ENCODE results near the gene SRP68. TPM values are rescaled to one million over a fixed set of nuclear protein-coding genes. Genes with fewer than 3 reads are reported as not detected.
A peak's percentile ranks its signal among the peaks of the same experiment; 100 is the strongest.

Gene SRP68
- total and polyA plus RNA-seq, 2 of the 8 experiments (the other 6 are each of a cell fraction or from before 2014, with no cell fraction given) = 57.7 to 83.5 TPM

DNA sequence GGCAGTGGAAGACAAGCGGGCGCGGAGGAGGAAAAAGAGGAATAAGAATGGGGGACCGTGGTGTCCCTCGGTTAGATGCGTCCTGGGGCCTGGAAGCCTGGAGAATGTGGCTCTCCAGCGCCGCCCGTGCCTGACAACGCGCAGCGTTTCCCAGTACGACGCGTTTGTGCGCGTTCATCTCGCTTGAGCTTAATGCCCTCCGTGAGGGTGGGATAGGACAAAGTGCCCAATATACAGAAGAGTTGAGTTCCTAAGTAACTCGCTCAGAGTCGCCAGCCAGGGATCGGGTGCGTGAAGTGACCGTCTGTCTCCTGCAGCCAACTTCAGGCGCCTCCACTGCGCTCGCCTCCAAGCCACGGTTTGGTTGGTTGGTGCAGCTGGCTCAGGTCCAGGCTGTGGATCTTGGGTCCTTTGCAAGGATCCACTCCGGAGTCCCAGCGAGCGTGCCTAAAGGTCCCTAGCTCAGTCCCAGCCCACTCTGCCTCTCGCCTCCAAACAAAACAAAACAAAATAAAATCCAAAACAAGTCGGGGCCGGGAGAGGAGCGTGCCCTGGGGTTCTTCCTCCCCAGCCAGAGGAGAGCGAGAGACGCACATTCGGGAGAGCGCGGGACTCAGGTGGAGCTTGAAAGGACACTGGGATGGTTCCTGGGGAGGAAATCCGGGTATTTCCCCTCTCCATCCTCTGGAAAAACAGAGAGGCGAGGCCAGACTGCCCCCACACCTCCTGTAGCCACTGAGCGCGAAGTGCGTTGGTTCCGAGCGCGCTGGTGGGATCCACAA lies 3.2 kb upstream of the SRP68 start:
- WGBS, 2 experiments (ENCODE audit: extremely low coverage in 1 of 2, insufficient coverage in 1 of 2, insufficient read length in 1 of 2, insufficient replicate concordance in 2 of 2, low coverage in 1 of 2, low lambda C conversion rate in 2 of 2, missing lambda C conversion rate in 1 of 2) = 10% methylated on average over 48 of the region's 48 CpGs; no CpG with 5 or more reads in 1 of the 2 experiments
- Histone ChIP-seq H4K91ac (replicated peaks; ENCODE audit: insufficient read length, low read length) (no peak overlapping the region), H2BK120ac (replicated peaks; ENCODE audit: low read depth, low read length) (no peak overlapping the region), H3K56ac (replicated peaks; ENCODE audit: insufficient read length, low read depth, low read length) (no peak overlapping the region), H3K79me2 (ENCODE audit: control insufficient read depth in 1 of 2, insufficient read depth in 2 of 2, low read length in 2 of 2) (peaks cover 3 to 16% of the 10 kb centered on the region in 2 experiments), H3K27me3 (replicated peaks in 1 of 4; ENCODE audit: control insufficient read depth in 3 of 4, extremely low read depth in 1 of 4, insufficient read depth in 3 of 4, low read length in 3 of 4) (peaks cover 54 to 72% (median 68%) of the 10 kb centered on the region in 4 experiments), H3K9ac (replicated peaks in 1 of 4; ENCODE audit: extremely low read depth in 1 of 4, low read depth in 3 of 4, low read length in 3 of 4) (no peak overlapping the region; a peak in 1 of 7 replicates), H2BK5ac (ENCODE audit: low read depth, low read length) (no peak overlapping the region), H2BK12ac (ENCODE audit: low read depth, low read length) (peak overlapping the region; percentile 29; the same call in 1 of the 2 replicates), H3K23ac (ENCODE audit: insufficient read length) (no peak overlapping the region), H4K5ac (ENCODE audit: insufficient read length, low read depth, low read length) (no peak overlapping the region), H3K4me1 (replicated peaks in 1 of 4; ENCODE audit: control insufficient read depth in 3 of 4, insufficient read depth in 4 of 4, low read length in 3 of 4) (peaks cover 0 to 54% (median 36%) of the 10 kb centered on the region in 4 experiments; a peak in 6 of 7 replicates), H3K36me3 (ENCODE audit: control insufficient read depth in 2 of 4, insufficient read depth in 4 of 4, low read length in 3 of 4) (no peaks in the 10 kb centered on the region; a peak in 1 of 8 replicates), H3K4ac (replicated peaks; ENCODE audit: insufficient read length, low read depth, low read length) (no peak overlapping the region), H2BK20ac (ENCODE audit: low read length) (peak overlapping the region; percentile 48), H3K27ac (ENCODE audit: low read depth, low read length) (no peak overlapping the region), H3K4me3 (ENCODE audit: extremely low read depth in 1 of 4, insufficient read depth in 2 of 4, low read depth in 3 of 4, low read length in 4 of 4) (peak overlapping the region; percentile 21 to 60 (median 40); a peak in 5 of 8 replicates), H2AK5ac (ENCODE audit: low read depth, low read length) (no peak overlapping the region), H3K18ac (ENCODE audit: extremely low read depth, low read length) (no peak overlapping the region), H2AFZ (ENCODE audit: low read length) (no peak overlapping the region; the same call in 1 of the 2 replicates), H2BK15ac (ENCODE audit: low read length) (peak overlapping the region; percentile 6; the same call in 1 of the 2 replicates), H3K14ac (ENCODE audit: insufficient read length) (no peak overlapping the region), H3K23me2 (ENCODE audit: low read depth, low read length) (peaks cover 31% of the 10 kb centered on the region), H3K4me2 (ENCODE audit: insufficient read depth in 1 of 2, low read depth in 2 of 2, low read length in 2 of 2) (peak overlapping the region; percentile 77 to 79), H4K20me1 (replicated peaks in 1 of 2; ENCODE audit: control insufficient read depth in 1 of 2, insufficient read depth in 2 of 2, low read length in 2 of 2) (peaks cover 2 to 17% of the 10 kb centered on the region in 2 experiments), H3K79me1 (ENCODE audit: low read depth, low read length) (peaks cover 6% of the 10 kb centered on the region; the same call in 1 of the 2 replicates), H3K9me3 (ENCODE audit: insufficient read depth in 2 of 2, low read depth in 1 of 2, low read length in 1 of 2) (no peaks in the 10 kb centered on the region), H4K8ac (ENCODE audit: extremely low read depth, insufficient read depth, low read length) (peak overlapping the region; percentile 7; the same call in 1 of the 2 replicates)
- FAIRE-seq = no peak
- POLR2A ChIA-PET (ENCODE audit: partially characterized antibody) = interaction anchor here (0.6 to 2.9 kb wide), 10 partner anchors 11 to 295 kb away, joined by 3 to 10 read pairs (median 4); partner anchors contain the start of gene EXOC7
- CTCF ChIA-PET (ENCODE audit: partially characterized antibody) = interaction anchor here (0.5 to 7.6 kb wide), 20 partner anchors 8 to 254 kb away, joined by 3 to 36 read pairs (median 4); partner anchors contain the start of genes CDK3 and EXOC7
- peak in 1 of 2 experiments; percentile 81 for DNase-seq (ENCODE audit: low read depth in 1 of 2, low spot score in 2 of 2)
- TF ChIP-seq CHD2 (IDR thresholded peaks at IDR 0.05; ENCODE audit: low read length) (no peak), BCL11A (IDR thresholded peaks at IDR 0.05; ENCODE audit: low read depth in 2 of 2, low read length in 2 of 2) (no peak), BACH1 (IDR thresholded peaks at IDR 0.05; ENCODE audit: low read length) (no peak), TBP (IDR thresholded peaks at IDR 0.05; ENCODE audit: low read depth, low read length) (no peak), CREB1 (IDR thresholded peaks at IDR 0.05) (peak; percentile 55), SUZ12 (IDR thresholded peaks at IDR 0.05; ENCODE audit: low read length) (peak; percentile 48), JUND (IDR thresholded peaks at IDR 0.05; ENCODE audit: low read length) (no peak)
- TF ChIP-seq, protein P1, sequence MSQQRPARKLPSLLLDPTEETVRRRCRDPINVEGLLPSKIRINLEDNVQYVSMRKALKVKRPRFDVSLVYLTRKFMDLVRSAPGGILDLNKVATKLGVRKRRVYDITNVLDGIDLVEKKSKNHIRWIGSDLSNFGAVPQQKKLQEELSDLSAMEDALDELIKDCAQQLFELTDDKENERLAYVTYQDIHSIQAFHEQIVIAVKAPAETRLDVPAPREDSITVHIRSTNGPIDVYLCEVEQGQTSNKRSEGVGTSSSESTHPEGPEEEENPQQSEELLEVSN (IDR thresholded peaks at IDR 0.05) = 0 out of 2 replicates have a peak, but pooled peaks have one; percentile 7
- TF ChIP-seq, protein P2, sequence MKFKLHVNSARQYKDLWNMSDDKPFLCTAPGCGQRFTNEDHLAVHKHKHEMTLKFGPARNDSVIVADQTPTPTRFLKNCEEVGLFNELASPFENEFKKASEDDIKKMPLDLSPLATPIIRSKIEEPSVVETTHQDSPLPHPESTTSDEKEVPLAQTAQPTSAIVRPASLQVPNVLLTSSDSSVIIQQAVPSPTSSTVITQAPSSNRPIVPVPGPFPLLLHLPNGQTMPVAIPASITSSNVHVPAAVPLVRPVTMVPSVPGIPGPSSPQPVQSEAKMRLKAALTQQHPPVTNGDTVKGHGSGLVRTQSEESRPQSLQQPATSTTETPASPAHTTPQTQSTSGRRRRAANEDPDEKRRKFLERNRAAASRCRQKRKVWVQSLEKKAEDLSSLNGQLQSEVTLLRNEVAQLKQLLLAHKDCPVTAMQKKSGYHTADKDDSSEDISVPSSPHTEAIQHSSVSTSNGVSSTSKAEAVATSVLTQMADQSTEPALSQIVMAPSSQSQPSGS (IDR thresholded peaks at IDR 0.05; ENCODE audit: low read length) = no peak

Data from H1 (cell line).